GM19238 (cell line): ENCODE data around the gene NF2.

Experiments
- DNase-seq: peaks from one replicate; pipeline ENCODE4 v3.0.0; 2011; ENCODE audit warnings: low spot score; ENCODE audit not compliant: insufficient read length

NF2 gene

GRCh38 chr22:29740216-29740615, 136.8 kb downstream of the NF2 start:
- DNase-seq, result no peak

- DNase-seq, result no peak
These were observed 138.5 kb downstream of the NF2 start for GRCh38 chr22:29741926-29742325.

GRCh38 chr22:29742326-29742725, 138.9 kb downstream of the NF2 start:
- no peak for DNase-seq

GRCh38 chr22:29744902-29745301, 141.5 kb downstream of the NF2 start:
- DNase-seq, result no peak

- no peak for DNase-seq
These were observed 144.4 kb downstream of the NF2 start for GRCh38 chr22:29747832-29748231.
